HCT116 (cell line): ENCODE results near the gene NOTCH2NLA. TPM values are rescaled to one million over a fixed set of nuclear protein-coding genes. Genes with fewer than 3 reads are reported as not detected.
"Not testable (repeated sequence)": the region's sequence is repeated elsewhere in the genome, so short reads cannot be mapped to it uniquely, and the experiment has no call there.

Source experiments
- ATAC-seq: fragments of 200-7000 bp; cut with Tn5 transposase; 2 replicates; pipeline ENCODE4 v1.9.1; 2020; ENCODE audit warnings: mild to moderate bottlenecking, moderate library complexity
- BruUV-seq: library from RNA; stranded (reverse); fragments of 400-500 nt; replicated peaks from 2 replicates; lab custom pipeline; 2021; lab: Mats Ljungman, UMichigan
- CTCF ChIA-PET: fragments of 300-600 bp; sonication (Branson Sonifier 250); formaldehyde crosslinking; loops from one replicate; lab custom pipeline; 2021; ENCODE audit warnings: antibody characterized with exemption; lab: Charles Lee
- POLR2A ChIA-PET: fragments of 300-600, 350-600 bp; sonication (Branson Sonifier 250); formaldehyde crosslinking; loops from one replicate; lab custom pipeline; 2021; ENCODE audit warnings: antibody characterized with exemption; lab: Charles Lee
- RAD21 ChIA-PET, 2 experiments: fragments of 300-600 bp; sonication (Branson Sonifier 250); formaldehyde crosslinking; loops; one replicate each; lab custom pipeline; 2023; ENCODE audit warnings: low total read pairs in 2 of 2; ENCODE audit not compliant: uncharacterized antibody in 2 of 2, unreplicated experiment in 2 of 2, low non-redundant PET in 1 of 2; lab: Charles Lee
- DNase-seq: peaks from one replicate; pipeline ENCODE4 v3.0.0-alpha.2; 2010; ENCODE audit warnings: low read depth, low spot score
- H2AFZ ChIP-seq: fragments of 200-600 bp; shearing (Covaris generic), sonication (generic); 2 replicates; pipeline ENCODE4 v1.6.1; 2017; ENCODE audit warnings: low read depth, mixed run types, mixed read lengths, antibody characterized with exemption, low read length; ENCODE audit not compliant: poor library complexity, severe bottlenecking
- H3K27ac ChIP-seq: 2 replicates; pipeline ENCODE4 v1.5.1; 2012; ENCODE audit warnings: low read depth, low read length
- H3K27me3 ChIP-seq: fragments of 200-600 bp; sonication (generic); 2 replicates; pipeline ENCODE4 v1.6.1; 2016; ENCODE audit warnings: mixed run types, low read length, mixed read lengths; ENCODE audit not compliant: insufficient read depth
- H3K36me3 ChIP-seq, 2 experiments: fragments of 200-500 bp in 1 of 2; fragments of 200-600 bp in 1 of 2; sonication (Bioruptor generic) in 1 of 2; sonication (generic) in 1 of 2; 2 replicates each; pipeline versions ENCODE4 v1.5.1 to v1.6.1; 2014 to 2016; ENCODE audit warnings: low read length in 2 of 2, inconsistent platforms in 1 of 2, mixed read lengths in 1 of 2, mixed run types in 1 of 2; ENCODE audit not compliant: insufficient read depth in 2 of 2, control insufficient read depth in 1 of 2
- H3K4me1 ChIP-seq, 2 experiments: fragments of 200-600 bp in 1 of 2; sonication (generic) in 1 of 2; 2 replicates each; pipeline versions ENCODE4 v1.5.1 to v1.6.1; 2012 to 2017; ENCODE audit warnings: low read length in 2 of 2, inconsistent platforms in 1 of 2, mild to moderate bottlenecking in 1 of 2, mixed read lengths in 1 of 2, mixed run types in 1 of 2, moderate library complexity in 1 of 2; ENCODE audit not compliant: insufficient read depth in 2 of 2, control insufficient read depth in 1 of 2
- H3K4me2 ChIP-seq: fragments of 200-600 bp; sonication (generic); 2 replicates; pipeline ENCODE4 v1.6.1; 2017; ENCODE audit warnings: mixed run types, low read length, mixed read lengths
- H3K4me3 ChIP-seq, 2 experiments: fragments of 200-600 bp in 1 of 2; sonication (generic) in 1 of 2; replicated peaks in 1 of 2; 2 replicates each; pipeline ENCODE4 v1.5.1; 2011 to 2016; ENCODE audit warnings: low read length in 2 of 2, control low read depth in 1 of 2, low read depth in 1 of 2, mild to moderate bottlenecking in 1 of 2, mixed read lengths in 1 of 2, mixed run types in 1 of 2
- H3K79me2 ChIP-seq: fragments of 200-600 bp; sonication (generic); 2 replicates; pipeline ENCODE4 v1.6.1; 2017; ENCODE audit warnings: mild to moderate bottlenecking, mixed run types, low read length, moderate library complexity, mixed read lengths; ENCODE audit not compliant: insufficient read depth
- H3K9ac ChIP-seq: fragments of 200-600 bp; sonication (generic); 2 replicates; pipeline ENCODE4 v1.6.1; 2016; ENCODE audit warnings: low read length, mixed read lengths
- H3K9me2 ChIP-seq: fragments of 200-600 bp; sonication (generic), shearing (Covaris generic); 2 replicates; pipeline ENCODE4 v1.6.1; 2017; ENCODE audit warnings: mixed run types, mild to moderate bottlenecking, moderate library complexity; ENCODE audit not compliant: insufficient read depth
- H3K9me3 ChIP-seq, 2 experiments: fragments of 200-500 bp in 1 of 2; fragments of 200-600 bp in 1 of 2; sonication (Bioruptor generic) in 1 of 2; sonication (generic) in 1 of 2; 2 replicates each; pipeline ENCODE4 v1.6.1; 2014 to 2017; ENCODE audit warnings: low read length in 2 of 2, mixed read lengths in 2 of 2, inconsistent platforms in 1 of 2, low read depth in 1 of 2, mild to moderate bottlenecking in 1 of 2, mixed run types in 1 of 2, moderate library complexity in 1 of 2; ENCODE audit not compliant: control insufficient read depth in 1 of 2, insufficient read depth in 1 of 2
- H4K20me1 ChIP-seq: fragments of 200-600 bp; sonication (generic), shearing (Covaris generic); 2 replicates; pipeline ENCODE4 v1.6.1; 2017; ENCODE audit warnings: mixed run types, mild to moderate bottlenecking, moderate library complexity; ENCODE audit not compliant: insufficient read depth
- intact Hi-C: fragments of 100-400 bp; cut with micrococcal nuclease; formaldehyde crosslinking; loops from 2 replicates; pipeline ENCODE4 v1.10.0; 2022
- total RNA-seq: library from RNA; stranded (reverse); gene quantifications from one replicate; pipeline ENCODE4 v1.2.1, GENCODE V29; 2021; ENCODE audit not compliant: unreplicated experiment

Gene NOTCH2NLA
- total RNA-seq, 1 experiment from 2014 or later = 26.3 TPM

- H3K4me2 ChIP-seq, H3K27ac ChIP-seq, H3K9me3 ChIP-seq, DNase-seq, ATAC-seq, H3K36me3 ChIP-seq, POLR2A ChIA-PET, H3K4me3 ChIP-seq, H3K9me2 ChIP-seq, CTCF ChIA-PET, H2AFZ ChIP-seq, RAD21 ChIA-PET, H4K20me1 ChIP-seq, intact Hi-C loops, H3K4me1 ChIP-seq, H3K27me3 ChIP-seq, H3K9ac ChIP-seq, BruUV-seq, H3K79me2 ChIP-seq: not testable (repeated sequence)
Measured at GRCh38 chr1:146167740-146168139, 61.1 kb downstream of the NOTCH2NLA start.

- BruUV-seq, H3K4me2 ChIP-seq, H3K9me3 ChIP-seq, H2AFZ ChIP-seq, H3K4me3 ChIP-seq, intact Hi-C loops, H3K36me3 ChIP-seq, ATAC-seq, H3K9me2 ChIP-seq, CTCF ChIA-PET, RAD21 ChIA-PET, H3K9ac ChIP-seq, H3K27ac ChIP-seq, DNase-seq, H3K27me3 ChIP-seq, H3K79me2 ChIP-seq, POLR2A ChIA-PET, H4K20me1 ChIP-seq, H3K4me1 ChIP-seq: not testable (repeated sequence)
Measured at GRCh38 chr1:146167273-146167672, 61.5 kb downstream of the NOTCH2NLA start.

GRCh38 chr1:146144465-146144864, 84.4 kb downstream of the NOTCH2NLA start, which contains the start of gene NBPF10:
Gene NBPF10, minus strand, starts transcription at chr1:146144804. Its CDS starts 35 bp downstream, at chr1:146144769.
- POLR2A ChIA-PET = not testable (repeated sequence)

More at GRCh38 chr1:146144465-146144864, 84.4 kb downstream of the NOTCH2NLA start, which contains the start of gene NBPF10:
- H3K4me2 ChIP-seq, H3K4me1 ChIP-seq, H3K9me2 ChIP-seq, intact Hi-C loops, H3K27ac ChIP-seq, BruUV-seq, ATAC-seq, H2AFZ ChIP-seq, H3K36me3 ChIP-seq, H3K9me3 ChIP-seq, H3K9ac ChIP-seq, CTCF ChIA-PET, H4K20me1 ChIP-seq, H3K27me3 ChIP-seq, RAD21 ChIA-PET, DNase-seq, H3K79me2 ChIP-seq, H3K4me3 ChIP-seq: not testable (repeated sequence)

Other genes with a start within 250 kb of the NOTCH2NLA start
- 2.5 TPM for gene TXNIP, start 232.4 kb downstream of the NOTCH2NLA start, total RNA-seq
- not detected for gene HJV, start 207.3 kb downstream of the NOTCH2NLA start, total RNA-seq
- gene NBPF10, start 84.2 kb downstream of the NOTCH2NLA start, total RNA-seq = 1.7 TPM